Measurements from ENCODE around the gene TRIM56. TPM values are rescaled to one million over a fixed set of nuclear protein-coding genes. Genes with fewer than 3 reads are reported as not detected.

TRIM56 gene
- total and polyA plus RNA-seq, 2 donors (not counting 1 experiment from before 2014, with no cell fraction given): 6.0 to 27.6 TPM

DNA sequence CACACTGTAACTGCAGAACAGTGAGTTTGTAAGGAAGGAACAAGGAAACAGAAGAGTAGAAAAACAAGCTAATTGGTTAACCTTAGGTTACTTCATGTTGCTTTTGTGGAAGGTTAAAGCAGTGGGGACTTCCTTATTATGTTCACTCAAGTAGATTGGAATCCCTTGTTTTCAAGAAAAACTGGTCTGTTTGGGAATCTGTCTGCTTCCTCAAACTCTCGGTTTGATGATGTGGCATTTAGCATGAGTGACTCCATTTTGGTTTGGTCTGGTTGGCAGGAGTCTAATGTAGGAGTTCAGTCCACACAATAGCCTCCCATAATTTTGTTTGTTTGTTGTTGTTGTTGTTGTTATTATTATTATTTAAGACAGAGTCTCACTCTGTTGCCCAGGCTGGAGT lies 3.8 kb upstream of the TRIM56 start:
- H3K36me3 ChIP-seq (ENCODE audit: control insufficient read depth, insufficient read depth, low read length): no peaks in the 10 kb centered on the region
- H3K4me2 ChIP-seq (ENCODE audit: extremely low read depth, insufficient read depth, low read length): no peak overlapping the region
- DNase-seq (ENCODE audit: low read depth in 2 of 2): no peak
- H3K27ac ChIP-seq (ENCODE audit: insufficient read depth, low read length): no peak overlapping the region
- TF ChIP-seq EZH2 (IDR thresholded peaks at IDR 0.05; ENCODE audit: low read length, missing control alignments): no peak
- TF ChIP-seq, protein P1, sequence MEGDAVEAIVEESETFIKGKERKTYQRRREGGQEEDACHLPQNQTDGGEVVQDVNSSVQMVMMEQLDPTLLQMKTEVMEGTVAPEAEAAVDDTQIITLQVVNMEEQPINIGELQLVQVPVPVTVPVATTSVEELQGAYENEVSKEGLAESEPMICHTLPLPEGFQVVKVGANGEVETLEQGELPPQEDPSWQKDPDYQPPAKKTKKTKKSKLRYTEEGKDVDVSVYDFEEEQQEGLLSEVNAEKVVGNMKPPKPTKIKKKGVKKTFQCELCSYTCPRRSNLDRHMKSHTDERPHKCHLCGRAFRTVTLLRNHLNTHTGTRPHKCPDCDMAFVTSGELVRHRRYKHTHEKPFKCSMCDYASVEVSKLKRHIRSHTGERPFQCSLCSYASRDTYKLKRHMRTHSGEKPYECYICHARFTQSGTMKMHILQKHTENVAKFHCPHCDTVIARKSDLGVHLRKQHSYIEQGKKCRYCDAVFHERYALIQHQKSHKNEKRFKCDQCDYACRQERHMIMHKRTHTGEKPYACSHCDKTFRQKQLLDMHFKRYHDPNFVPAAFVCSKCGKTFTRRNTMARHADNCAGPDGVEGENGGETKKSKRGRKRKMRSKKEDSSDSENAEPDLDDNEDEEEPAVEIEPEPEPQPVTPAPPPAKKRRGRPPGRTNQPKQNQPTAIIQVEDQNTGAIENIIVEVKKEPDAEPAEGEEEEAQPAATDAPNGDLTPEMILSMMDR (conservative IDR thresholded peaks at IDR 0.05 in 1 of 2, IDR thresholded peaks at IDR 0.05 in 1 of 2; ENCODE audit: low read depth in 1 of 2, low read length in 2 of 2): no peak
- no peaks in the 10 kb centered on the region for H3K27me3 ChIP-seq (ENCODE audit: control insufficient read depth, insufficient read depth, low read length)
- H3K4me3 ChIP-seq (replicated peaks in 1 of 4; ENCODE audit: control extremely low read depth in 1 of 4, insufficient read depth in 1 of 4, low read depth in 3 of 4, low read length in 4 of 4): no peak overlapping the region
- H3K9me3 ChIP-seq (ENCODE audit: control insufficient read depth, insufficient read depth, low read depth, low read length): no peaks in the 10 kb centered on the region
- H3K9ac ChIP-seq (ENCODE audit: insufficient read depth, low read length): no peak overlapping the region
- H4K20me1 ChIP-seq (ENCODE audit: control insufficient read depth, extremely low read depth, insufficient read depth, low read length): no peaks in the 10 kb centered on the region
- H2AFZ ChIP-seq (ENCODE audit: low read length): no peak overlapping the region
- peaks cover 9% of the 10 kb centered on the region for H3K79me2 ChIP-seq (ENCODE audit: control insufficient read depth, insufficient read depth, low read length)
- no peaks in the 10 kb centered on the region for H3K4me1 ChIP-seq (ENCODE audit: control insufficient read depth, extremely low read depth, insufficient read depth, low read length)

DNA sequence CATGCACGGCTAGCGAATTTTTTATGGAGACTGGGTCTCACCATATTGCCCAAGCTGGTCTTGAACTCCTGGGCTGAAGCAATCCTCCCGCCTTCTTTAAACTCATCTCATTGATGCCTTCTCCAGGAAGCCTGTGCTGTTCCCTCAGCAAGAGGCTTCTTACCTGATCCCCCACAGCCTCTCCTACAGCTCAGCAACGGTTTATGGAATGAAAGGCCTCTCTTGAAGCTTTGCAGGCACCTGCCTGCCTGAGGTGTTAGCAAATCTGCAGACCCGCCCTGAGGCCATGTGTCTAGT lies 468 bp upstream of the TRIM56 start:
- H3K27ac ChIP-seq (ENCODE audit: insufficient read depth, low read length): peak overlapping the region; percentile 97

DNA sequence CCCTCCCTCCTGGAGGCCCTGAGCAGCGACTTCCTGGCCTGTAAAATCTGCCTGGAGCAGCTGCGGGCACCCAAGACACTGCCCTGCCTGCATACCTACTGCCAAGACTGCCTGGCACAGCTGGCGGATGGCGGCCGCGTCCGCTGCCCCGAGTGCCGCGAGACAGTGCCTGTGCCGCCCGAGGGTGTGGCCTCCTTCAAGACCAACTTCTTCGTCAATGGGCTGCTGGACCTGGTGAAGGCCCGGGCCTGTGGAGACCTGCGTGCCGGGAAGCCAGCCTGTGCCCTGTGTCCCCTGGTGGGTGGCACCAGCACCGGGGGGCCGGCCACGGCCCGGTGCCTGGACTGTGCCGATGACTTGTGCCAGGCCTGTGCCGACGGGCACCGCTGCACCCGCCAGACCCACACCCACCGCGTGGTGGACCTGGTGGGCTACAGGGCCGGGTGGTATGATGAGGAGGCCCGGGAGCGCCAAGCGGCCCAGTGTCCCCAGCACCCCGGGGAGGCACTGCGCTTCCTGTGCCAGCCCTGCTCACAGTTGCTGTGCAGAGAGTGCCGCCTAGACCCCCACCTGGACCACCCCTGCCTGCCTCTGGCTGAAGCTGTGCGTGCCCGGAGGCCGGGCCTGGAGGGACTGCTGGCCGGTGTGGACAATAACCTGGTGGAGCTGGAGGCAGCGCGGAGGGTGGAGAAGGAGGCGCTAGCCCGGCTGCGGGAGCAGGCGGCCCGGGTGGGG lies 2.2 kb downstream of the TRIM56 start:
- H3K27me3 ChIP-seq (ENCODE audit: control insufficient read depth, insufficient read depth, low read length): no peaks in the 10 kb centered on the region
- H3K79me2 ChIP-seq (ENCODE audit: control insufficient read depth, insufficient read depth, low read length): peaks cover 49% of the 10 kb centered on the region
- DNase-seq (ENCODE audit: low read depth in 2 of 2): no peak
- H3K4me3 ChIP-seq (replicated peaks in 1 of 4; ENCODE audit: control extremely low read depth in 1 of 4, insufficient read depth in 1 of 4, low read depth in 3 of 4, low read length in 4 of 4): no peak overlapping the region
- H3K4me1 ChIP-seq (ENCODE audit: control insufficient read depth, extremely low read depth, insufficient read depth, low read length): no peaks in the 10 kb centered on the region
- no peaks in the 10 kb centered on the region for H4K20me1 ChIP-seq (ENCODE audit: control insufficient read depth, extremely low read depth, insufficient read depth, low read length)
- H3K4me2 ChIP-seq (ENCODE audit: extremely low read depth, insufficient read depth, low read length): no peak overlapping the region
- TF ChIP-seq, protein P1 (conservative IDR thresholded peaks at IDR 0.05 in 1 of 2, IDR thresholded peaks at IDR 0.05 in 1 of 2; ENCODE audit: low read depth in 1 of 2, low read length in 2 of 2): no peak
- no peak overlapping the region for H3K27ac ChIP-seq (ENCODE audit: insufficient read depth, low read length)
- no peak overlapping the region for H2AFZ ChIP-seq (ENCODE audit: low read length)
- H3K9ac ChIP-seq (ENCODE audit: insufficient read depth, low read length): no peak overlapping the region
- H3K9me3 ChIP-seq (ENCODE audit: control insufficient read depth, insufficient read depth, low read depth, low read length): no peaks in the 10 kb centered on the region
- H3K36me3 ChIP-seq (ENCODE audit: control insufficient read depth, insufficient read depth, low read length): peaks cover 24% of the 10 kb centered on the region

More for the DNA sequence above, 468 bp upstream of the TRIM56 start:
- no peak for DNase-seq (ENCODE audit: low read depth in 2 of 2)
- Histone ChIP-seq H3K4me3 (replicated peaks in 1 of 4; ENCODE audit: control extremely low read depth in 1 of 4, insufficient read depth in 1 of 4, low read depth in 3 of 4, low read length in 4 of 4) (peak overlapping the region; percentile 91 to 95 (median 94)), H3K79me2 (ENCODE audit: control insufficient read depth, insufficient read depth, low read length) (peaks cover 38% of the 10 kb centered on the region), H3K27me3 (ENCODE audit: control insufficient read depth, insufficient read depth, low read length) (no peaks in the 10 kb centered on the region), H3K9ac (ENCODE audit: insufficient read depth, low read length) (peak overlapping the region; percentile 94), H3K36me3 (ENCODE audit: control insufficient read depth, insufficient read depth, low read length) (peaks cover 18% of the 10 kb centered on the region), H3K9me3 (ENCODE audit: control insufficient read depth, insufficient read depth, low read depth, low read length) (no peaks in the 10 kb centered on the region), H3K4me1 (ENCODE audit: control insufficient read depth, extremely low read depth, insufficient read depth, low read length) (no peaks in the 10 kb centered on the region), H3K4me2 (ENCODE audit: extremely low read depth, insufficient read depth, low read length) (peak overlapping the region; percentile 90), H2AFZ (ENCODE audit: low read length) (peak overlapping the region; percentile 86), H4K20me1 (ENCODE audit: control insufficient read depth, extremely low read depth, insufficient read depth, low read length) (no peaks in the 10 kb centered on the region)
- TF ChIP-seq EZH2 (IDR thresholded peaks at IDR 0.05; ENCODE audit: low read length, missing control alignments): no peak
- TF ChIP-seq, protein P1 (conservative IDR thresholded peaks at IDR 0.05 in 1 of 2, IDR thresholded peaks at IDR 0.05 in 1 of 2; ENCODE audit: low read depth in 1 of 2, low read length in 2 of 2): no peak
